NCI-H748 treated with DMSO at 0.1 percent for 48 hours (cell line): ENCODE data around the gene CDK14.

ENCODE experiments used
- DNase-seq: peaks from one replicate; lab custom pipeline; 2025; lab: John Stamatoyannopoulos, UW

Gene CDK14

GRCh38 chr7:91107460-91107859 is 511.3 kb downstream of the CDK14 start:
- no peak for DNase-seq

- no peak for DNase-seq
These were observed 513.1 kb downstream of the CDK14 start for GRCh38 chr7:91109200-91109599.

- DNase-seq, result no peak
These were observed 516.8 kb downstream of the CDK14 start for GRCh38 chr7:91112902-91113341.

GRCh38 chr7:91114232-91114631 is 518.1 kb downstream of the CDK14 start:
- DNase-seq, result no peak

DNA sequence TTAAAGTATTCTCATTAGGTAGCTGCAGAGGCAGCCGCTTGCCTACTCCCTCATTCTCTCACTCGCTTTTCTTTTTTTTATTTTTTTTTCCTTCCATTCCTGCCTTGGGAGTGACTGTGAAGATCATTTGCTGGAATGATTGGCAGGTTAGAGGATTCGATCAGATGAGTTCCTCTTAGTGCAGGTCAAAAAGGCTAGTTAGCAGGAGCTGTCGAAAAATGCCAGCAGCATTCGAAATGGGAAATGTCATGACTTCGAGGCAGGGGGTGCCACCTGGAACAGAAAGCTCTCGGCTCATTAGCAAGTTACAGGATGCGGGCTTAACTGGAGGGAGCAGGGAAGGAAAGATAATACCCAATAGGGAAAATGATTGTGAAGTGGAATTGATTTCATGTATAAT is 530.6 kb downstream of the CDK14 start:
- DNase-seq, result no peak

DNA sequence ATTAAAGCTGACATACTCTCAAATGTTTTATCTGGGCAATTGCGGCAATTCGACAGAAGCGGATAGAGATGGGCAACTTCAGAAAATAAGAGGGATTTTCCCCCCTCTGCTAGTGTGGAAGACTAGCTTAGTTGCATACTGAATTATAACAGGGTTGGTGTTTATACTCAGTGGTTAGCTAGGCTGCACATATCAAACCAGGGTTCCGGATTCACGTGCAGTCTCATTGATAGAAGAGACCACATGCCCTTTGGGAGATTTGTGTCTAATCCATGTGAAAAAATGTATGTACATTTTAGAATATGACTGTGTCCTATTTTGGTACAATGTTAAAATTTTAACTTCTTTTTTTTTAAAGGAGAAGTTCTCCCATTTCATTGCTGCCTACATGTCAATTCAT is 531.2 kb downstream of the CDK14 start:
- DNase-seq, result no peak

- DNase-seq, result no peak
These were observed 531.8 kb downstream of the CDK14 start for GRCh38 chr7:91127959-91128358.

- no peak for DNase-seq
These were observed 532.7 kb downstream of the CDK14 start for GRCh38 chr7:91128683-91129348.

- DNase-seq, result no peak
These were observed 539.2 kb downstream of the CDK14 start for GRCh38 chr7:91135300-91135699.

DNA sequence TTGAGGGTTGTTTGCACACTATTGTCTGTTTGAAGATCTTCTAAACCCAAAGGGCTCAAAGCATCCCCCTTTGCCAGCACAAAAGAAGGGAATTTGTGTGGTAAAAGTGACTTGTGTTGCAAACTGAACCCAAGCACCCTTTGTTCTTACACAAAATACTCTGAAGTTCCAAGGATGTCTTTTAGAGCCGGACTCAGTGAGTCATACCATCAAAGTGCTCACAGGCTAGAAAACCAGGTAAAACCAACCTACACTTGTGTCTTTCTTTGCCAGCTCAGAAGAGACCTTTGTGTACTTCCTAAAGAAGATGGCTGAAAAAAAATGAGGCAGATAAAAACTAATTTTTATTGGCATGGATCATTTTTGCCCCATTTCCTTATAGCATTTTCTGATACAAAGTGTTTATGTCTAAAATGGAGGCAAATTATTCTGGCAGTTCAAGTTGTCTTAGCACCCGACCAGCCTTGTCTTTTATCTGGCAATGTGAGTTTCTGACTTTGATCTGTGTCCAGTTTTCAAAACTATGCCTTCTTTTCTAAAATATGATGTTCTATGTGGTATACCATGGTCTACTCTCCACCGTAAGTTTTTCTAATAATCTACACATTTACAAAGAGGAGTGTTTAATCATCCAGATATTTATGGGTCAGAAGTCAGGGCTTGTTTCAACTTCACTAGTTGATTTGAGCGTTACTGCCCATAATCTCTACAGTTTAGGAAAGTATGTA is 539.7 kb downstream of the CDK14 start:
- no peak for DNase-seq

- no peak for DNase-seq
These were observed 541.1 kb downstream of the CDK14 start for GRCh38 chr7:91137153-91137787.

DNA sequence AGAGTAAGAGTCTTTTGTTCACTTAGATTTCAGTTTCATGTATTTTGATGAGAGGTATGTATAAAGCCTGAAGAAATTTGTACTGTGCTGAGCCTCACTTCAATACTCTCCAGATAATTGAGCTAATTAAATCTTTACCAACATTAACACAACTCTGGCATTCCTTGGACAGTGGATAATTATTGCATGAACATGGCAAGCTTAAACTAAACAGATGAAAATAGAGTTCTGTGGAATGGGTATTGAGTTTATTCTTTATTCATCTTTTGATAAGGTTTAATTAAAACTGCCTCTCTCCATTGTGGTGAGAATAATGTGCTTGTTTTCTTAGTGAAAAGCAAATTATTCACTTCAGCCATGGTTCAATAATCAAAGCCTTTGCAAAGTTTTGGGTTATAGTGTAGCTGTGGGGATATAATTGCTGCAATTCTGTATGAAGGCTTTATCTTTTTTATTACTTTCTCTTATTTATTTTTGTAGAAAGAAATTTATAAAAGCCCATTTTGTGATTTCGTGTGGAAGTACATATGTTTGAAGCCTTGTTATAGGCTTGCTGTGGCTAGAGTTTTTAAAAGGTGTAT is 541.8 kb downstream of the CDK14 start:
- DNase-seq, result no peak

- no peak for DNase-seq
These were observed 544.2 kb downstream of the CDK14 start for GRCh38 chr7:91140286-91140685.

- DNase-seq, result no peak
These were observed 544.9 kb downstream of the CDK14 start for GRCh38 chr7:91140982-91141381.

DNA sequence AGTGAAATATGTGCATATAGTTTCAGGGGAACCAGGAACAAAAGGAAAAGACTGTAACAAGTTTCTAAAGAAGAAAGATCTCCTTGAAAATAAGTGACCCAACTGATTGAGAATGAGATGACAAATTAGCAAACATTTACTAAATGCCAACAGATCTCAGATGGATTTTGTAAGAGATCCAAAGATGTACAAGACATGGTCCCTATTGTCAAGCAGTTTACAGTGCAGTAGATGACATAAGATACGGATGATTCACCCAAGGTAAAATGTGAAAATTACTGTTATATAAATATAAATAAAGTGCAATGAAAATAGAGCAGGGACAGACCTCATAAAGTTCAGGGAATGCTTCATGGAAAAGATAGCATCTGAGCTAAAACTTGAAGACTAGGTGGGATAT is 546.6 kb downstream of the CDK14 start:
- DNase-seq, result no peak

GRCh38 chr7:91149341-91150246 is 553.5 kb downstream of the CDK14 start:
- no peak for DNase-seq

DNA sequence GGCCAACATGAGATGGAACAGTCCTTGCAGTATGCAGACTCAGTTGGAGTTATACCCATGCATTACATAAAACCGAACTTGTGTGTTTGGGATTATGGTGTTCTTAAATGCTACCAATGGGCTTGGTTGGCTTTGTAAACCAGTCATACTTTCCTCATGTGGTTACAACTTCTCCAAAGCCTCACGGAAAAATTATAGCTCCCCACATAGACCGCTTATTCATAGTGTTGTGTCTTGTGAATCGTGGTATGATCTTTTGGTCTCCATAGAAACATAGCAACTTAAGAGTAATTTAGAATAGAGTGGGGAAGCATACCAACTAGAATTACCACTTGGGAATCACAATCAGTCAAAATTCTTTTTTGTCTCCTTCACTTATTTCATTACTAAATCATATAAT is 555.8 kb downstream of the CDK14 start:
- DNase-seq, result no peak

- no peak for DNase-seq
These were observed 560.4 kb downstream of the CDK14 start for GRCh38 chr7:91156316-91157185.

DNA sequence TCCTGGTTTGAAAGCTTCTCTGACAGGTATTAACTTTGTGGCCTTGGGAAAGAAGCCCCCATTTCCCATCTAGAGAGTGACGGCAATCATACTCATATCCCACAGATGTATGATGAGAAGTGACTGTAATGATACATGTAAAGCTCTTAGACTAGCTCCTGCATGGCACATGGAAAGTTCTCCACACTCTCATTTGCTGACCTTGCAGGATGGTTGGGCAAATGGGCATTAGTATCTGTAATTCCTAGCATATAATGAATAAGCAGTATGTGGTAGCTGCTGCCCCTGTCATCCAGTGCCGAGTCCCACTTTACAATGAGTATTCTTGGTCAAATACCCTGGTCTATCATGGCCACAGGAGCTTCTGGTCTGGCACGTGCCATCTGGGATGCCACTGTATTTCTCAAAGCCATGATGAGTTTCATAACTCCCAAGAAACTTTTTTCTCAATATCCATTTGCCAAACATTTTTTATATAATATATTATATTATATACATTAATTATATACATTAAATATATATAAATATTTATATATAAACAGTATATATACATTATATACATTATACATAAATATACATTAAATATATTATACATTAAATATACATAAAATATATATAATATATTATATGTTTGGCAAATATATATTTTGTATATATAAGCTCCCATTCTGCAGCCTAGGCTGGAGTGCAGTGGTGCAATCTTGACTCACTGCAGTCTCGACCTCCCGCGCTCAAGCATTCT is 561.6 kb downstream of the CDK14 start:
- no peak for DNase-seq

GRCh38 chr7:91162436-91162835 is 566.3 kb downstream of the CDK14 start:
- DNase-seq, result no peak
